ENCODE data around the gene MAP3K20. TPM values are rescaled to one million over a fixed set of nuclear protein-coding genes. Genes with fewer than 3 reads are reported as not detected.

The MAP3K20 gene
- total RNA-seq (2022; extraction: Qiagen RNA extraction; ENCODE audit: low read depth) = 25.4 to 39.4 TPM (median 34.5 TPM) in 5 replicates

GRCh38 chr2:173075781-173076580 lies at the start of gene MAP3K20:
MAP3K20 (plus strand) TSS chr2:173075846; CDS start chr2:173091032, 15,186 bp downstream.

